ENCODE results near the gene NKD1. TPM values are rescaled to one million over a fixed set of nuclear protein-coding genes. Genes with fewer than 3 reads are reported as not detected.

The NKD1 gene
- total RNA-seq, 2 experiments from 2014 or later = 0.04 to 0.06 TPM

- no peak overlapping the region for H3K27ac ChIP-seq (ENCODE audit: low read depth, low read length, poor library complexity, severe bottlenecking)
- intact Hi-C loops (cut with micrococcal nuclease; ENCODE audit: unreplicated experiment) = no loop called here
Observed at GRCh38 chr16:50643192-50643591, 95.0 kb downstream of the NKD1 start.

DNA sequence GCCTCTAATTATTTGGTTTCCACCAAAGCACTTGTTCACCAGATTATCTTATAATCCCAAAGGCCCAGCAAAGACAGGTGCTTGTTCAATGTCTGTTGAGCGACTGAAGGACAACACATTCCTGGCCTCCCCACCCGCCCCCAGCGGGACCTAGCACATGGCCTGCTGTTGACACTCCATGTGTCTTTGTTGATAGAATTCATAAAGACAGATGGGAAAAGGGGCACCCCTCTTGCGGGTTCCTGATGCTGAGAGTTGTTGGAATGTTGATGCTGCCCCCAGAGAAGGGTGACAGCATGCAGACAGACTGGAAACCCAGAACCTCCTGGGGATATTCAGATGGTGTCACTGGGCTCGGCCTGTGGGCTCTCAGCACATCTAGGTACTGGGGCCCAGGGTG is 96.0 kb downstream of the NKD1 start:
- ChIA-PET CTCF (ENCODE audit: unreplicated experiment) (no interaction called here), POLR2A (no interaction called here)
- H3K27ac ChIP-seq (ENCODE audit: low read depth, low read length, poor library complexity, severe bottlenecking) = no peak overlapping the region
- H2AFZ ChIP-seq (ENCODE audit: low read length) = no peak overlapping the region
- H3K4me2 ChIP-seq (ENCODE audit: low read length) = no peak overlapping the region
- no peaks in the 10 kb centered on the region for H3K4me1 ChIP-seq (ENCODE audit: insufficient read depth, low read length, poor library complexity, severe bottlenecking)
- no peak for DNase-seq (ENCODE audit: low spot score)
- H3K79me2 ChIP-seq (ENCODE audit: insufficient read depth, low read depth, low read length) = no peaks in the 10 kb centered on the region
- no peak overlapping the region for H3K4me3 ChIP-seq (ENCODE audit: low read depth, low read length, poor library complexity, severe bottlenecking)
- BruUV-seq (replicated peaks) = no TSS peak
- H4K20me1 ChIP-seq (ENCODE audit: insufficient read depth, low read length) = no peaks in the 10 kb centered on the region
- no peaks in the 10 kb centered on the region for H3K9me2 ChIP-seq (ENCODE audit: insufficient read depth, low read length)
- intact Hi-C loops (cut with micrococcal nuclease; ENCODE audit: unreplicated experiment) = no loop called here
- TF ChIP-seq EZH2phosphoT487 (IDR thresholded peaks at IDR 0.05; ENCODE audit: borderline replicate concordance, low read depth, low read length) (no peak), CTCF (conservative IDR thresholded peaks at IDR 0.05; ENCODE audit: low read length) (no peak)
- no peaks in the 10 kb centered on the region for H3K9me3 ChIP-seq (ENCODE audit: low read length)
- no peaks in the 10 kb centered on the region for H3K36me3 ChIP-seq (ENCODE audit: insufficient read depth, low read length)

More at GRCh38 chr16:50643192-50643591, 95.0 kb downstream of the NKD1 start:
- Histone ChIP-seq H4K20me1 (ENCODE audit: insufficient read depth, low read length) (no peaks in the 10 kb centered on the region), H3K9me2 (ENCODE audit: insufficient read depth, low read length) (no peaks in the 10 kb centered on the region), H3K4me1 (ENCODE audit: insufficient read depth, low read length, poor library complexity, severe bottlenecking) (no peaks in the 10 kb centered on the region), H3K9me3 (ENCODE audit: low read length) (no peaks in the 10 kb centered on the region), H2AFZ (ENCODE audit: low read length) (no peak overlapping the region), H3K79me2 (ENCODE audit: insufficient read depth, low read depth, low read length) (no peaks in the 10 kb centered on the region), H3K36me3 (ENCODE audit: insufficient read depth, low read length) (no peaks in the 10 kb centered on the region), H3K4me3 (ENCODE audit: low read depth, low read length, poor library complexity, severe bottlenecking) (no peak overlapping the region), H3K4me2 (ENCODE audit: low read length) (no peak overlapping the region)
- DNase-seq (ENCODE audit: low spot score) = no peak
- ChIA-PET CTCF (ENCODE audit: unreplicated experiment) (no interaction called here), POLR2A (no interaction called here)
- no TSS peak for BruUV-seq (replicated peaks)
- TF ChIP-seq CTCF (conservative IDR thresholded peaks at IDR 0.05; ENCODE audit: low read length) (no peak), EZH2phosphoT487 (IDR thresholded peaks at IDR 0.05; ENCODE audit: borderline replicate concordance, low read depth, low read length) (no peak)

GRCh38 chr16:50644729-50645128 is 96.5 kb downstream of the NKD1 start:
- no peaks in the 10 kb centered on the region for H4K20me1 ChIP-seq (ENCODE audit: insufficient read depth, low read length)
- ChIA-PET POLR2A (interaction anchor here (0.6 kb wide), 1 partner anchor 70 kb away, joined by 3 read pairs; no protein-coding TSS in a partner anchor), CTCF (ENCODE audit: unreplicated experiment) (no interaction called here)
- no peak overlapping the region for H3K4me3 ChIP-seq (ENCODE audit: low read depth, low read length, poor library complexity, severe bottlenecking)
- BruUV-seq (replicated peaks) = no TSS peak
- no peaks in the 10 kb centered on the region for H3K9me2 ChIP-seq (ENCODE audit: insufficient read depth, low read length)
- no peaks in the 10 kb centered on the region for H3K79me2 ChIP-seq (ENCODE audit: insufficient read depth, low read depth, low read length)
- intact Hi-C loops (cut with micrococcal nuclease; ENCODE audit: unreplicated experiment) = no loop called here
- no peak overlapping the region for H2AFZ ChIP-seq (ENCODE audit: low read length)
- no peaks in the 10 kb centered on the region for H3K9me3 ChIP-seq (ENCODE audit: low read length)
- no peaks in the 10 kb centered on the region for H3K36me3 ChIP-seq (ENCODE audit: insufficient read depth, low read length)
- TF ChIP-seq EZH2phosphoT487 (IDR thresholded peaks at IDR 0.05; ENCODE audit: borderline replicate concordance, low read depth, low read length) = no peak
- peak; percentile 41; the same call in 1 of the 2 replicates for TF ChIP-seq CTCF (conservative IDR thresholded peaks at IDR 0.05; ENCODE audit: low read length)
- no peaks in the 10 kb centered on the region for H3K4me1 ChIP-seq (ENCODE audit: insufficient read depth, low read length, poor library complexity, severe bottlenecking)
- no peak overlapping the region for H3K4me2 ChIP-seq (ENCODE audit: low read length)
- DNase-seq (ENCODE audit: low spot score) = no peak
- no peak overlapping the region for H3K27ac ChIP-seq (ENCODE audit: low read depth, low read length, poor library complexity, severe bottlenecking)
